A549 (cell line): Measurements from ENCODE around the gene SLC25A41. TPM values are rescaled to one million over a fixed set of nuclear protein-coding genes. Genes with fewer than 3 reads are reported as not detected.
A peak's percentile ranks its signal among the peaks of the same experiment; 100 is the strongest.

Source experiments
- ATAC-seq, 2 experiments: fragments of 200-7000 bp in 1 of 2; fragments of >200 bp in 1 of 2; cut with Nextera tagmentation in 1 of 2; cut with Tn5 transposase in 1 of 2; 3 replicates each; pipeline versions ENCODE4 v1.8.0 to v1.9.1; 2018 to 2020; ENCODE audit warnings: mild to moderate bottlenecking in 1 of 2, moderate library complexity in 1 of 2
- CTCF ChIA-PET: fragments of 300-600 bp; sonication (Branson Sonifier 250); formaldehyde crosslinking; extraction: SDS; loops from one replicate; lab custom pipeline; 2021; ENCODE audit warnings: antibody characterized with exemption, inconsistent platforms; lab: Yijun Ruan, JAX
- POLR2A ChIA-PET: fragments of 350-600 bp; formaldehyde crosslinking; extraction: SDS; loops from one replicate; lab custom pipeline; 2021; ENCODE audit warnings: antibody characterized with exemption, inconsistent platforms; lab: Yijun Ruan, JAX
- DNase-seq, 2 experiments: peaks; one replicate each; pipeline versions ENCODE4 v3.0.0 to v3.0.0-alpha.2; 2011 to 2016; ENCODE audit warnings: low read depth in 1 of 2, low spot score in 1 of 2
- FAIRE-seq: peaks from 2 replicates; lab custom pipeline; 2011; peaks lifted over from hg19 to GRCh38; lab: Jason Lieb, UNC
- H3K27ac ChIP-seq, 2 experiments: fragments of >200 bp; sonication (Bioruptor Twin); formaldehyde crosslinking; 3 replicates each; pipeline ENCODE4 v1.5.1; 2016 to 2017
- H3K4me1 ChIP-seq: fragments of >200 bp; sonication (Bioruptor Twin); formaldehyde crosslinking; 3 replicates; pipeline ENCODE4 v1.6.1; 2016
- H3K4me2 ChIP-seq: fragments of >200 bp; sonication (Bioruptor Twin); formaldehyde crosslinking; 3 replicates; pipeline ENCODE4 v1.6.1; 2016
- H3K4me3 ChIP-seq: fragments of >200 bp; sonication (Bioruptor Twin); formaldehyde crosslinking; 3 replicates; pipeline ENCODE4 v1.5.1; 2016
- H3K9me3 ChIP-seq: fragments of >200 bp; sonication (Bioruptor Twin); formaldehyde crosslinking; 3 replicates; pipeline ENCODE4 v1.6.1; 2016
- CBX2 ChIP-seq: fragments of 200-600 bp; sonication (generic); IDR thresholded peaks from 2 replicates; pipeline ENCODE4 v1.6.1; 2016; ENCODE audit warnings: low read depth, mild to moderate bottlenecking, borderline replicate concordance
- CBX8 ChIP-seq: fragments of 200-600 bp; sonication (generic); IDR thresholded peaks from 2 replicates; pipeline ENCODE4 v1.6.1; 2016
- CHD4 ChIP-seq: fragments of 200-600 bp; sonication (generic); IDR thresholded peaks from 2 replicates; pipeline ENCODE4 v1.6.1; 2016; ENCODE audit warnings: antibody characterized with exemption, mild to moderate bottlenecking, borderline replicate concordance
- EHF ChIP-seq: fragments of 250-450 bp; sonication (Bioruptor Pico); IDR thresholded peaks from 2 replicates; pipeline ENCODE4 v1.5.0; 2020; ENCODE audit warnings: mild to moderate bottlenecking
- FOXS1 ChIP-seq: fragments of 250-450 bp; sonication (Bioruptor Pico); IDR thresholded peaks from 2 replicates; pipeline ENCODE4 v1.5.0; 2020; ENCODE audit warnings: mild to moderate bottlenecking, moderate library complexity
- GATA3 ChIP-seq: IDR thresholded peaks from 2 replicates; pipeline ENCODE4 v1.6.1; 2012; ENCODE audit warnings: borderline replicate concordance
- HEYL ChIP-seq: fragments of 250-450 bp; sonication (Bioruptor Pico); IDR thresholded peaks from 2 replicates; pipeline ENCODE4 v1.8.0; 2021; ENCODE audit warnings: mild to moderate bottlenecking, moderate library complexity
- HOXA7 ChIP-seq: fragments of 250-450 bp; sonication (Bioruptor Pico); IDR thresholded peaks from 2 replicates; pipeline ENCODE4 v1.5.0; 2020; ENCODE audit warnings: mild to moderate bottlenecking, moderate library complexity
- HOXB5 ChIP-seq: fragments of 250-450 bp; sonication (Bioruptor Pico); IDR thresholded peaks from 2 replicates; pipeline ENCODE4 v1.5.0; 2020; ENCODE audit warnings: mild to moderate bottlenecking, moderate library complexity
- JUN ChIP-seq, 2 experiments: fragments of >200 bp; sonication (Bioruptor Twin); formaldehyde crosslinking; IDR thresholded peaks; 2 replicates in 1 of 2; 3 replicates in 1 of 2; pipeline ENCODE4 v1.6.1; 2016 to 2017
- MAZ ChIP-seq: fragments of 150-350 bp; IDR thresholded peaks from 2 replicates; pipeline ENCODE4 v1.6.1; 2014; ENCODE audit warnings: antibody characterized with exemption, low read depth, low read length, borderline replicate concordance
- MYC ChIP-seq: IDR thresholded peaks from 2 replicates; pipeline ENCODE4 v1.6.1; 2012; ENCODE audit warnings: mild to moderate bottlenecking, inconsistent platforms, low read length, improper control_type of control experiment, borderline replicate concordance
- NPAS2 ChIP-seq: fragments of 250-450 bp; sonication (Bioruptor Pico); IDR thresholded peaks from 2 replicates; pipeline ENCODE4 v1.8.0; 2022; ENCODE audit warnings: mild to moderate bottlenecking, moderate library complexity, borderline replicate concordance
- POLR2A ChIP-seq: IDR thresholded peaks from 2 replicates; pipeline ENCODE4 v1.6.1; 2012; ENCODE audit warnings: mild to moderate bottlenecking, low read length
- REST ChIP-seq: fragments of 200-600 bp; sonication (generic); IDR thresholded peaks from 2 replicates; pipeline ENCODE4 v1.6.1; 2016; ENCODE audit warnings: antibody characterized with exemption, mild to moderate bottlenecking, moderate library complexity
- RFX5 ChIP-seq: fragments of 450-650 bp; IDR thresholded peaks from 2 replicates; pipeline ENCODE4 v1.7.1; 2014; ENCODE audit warnings: antibody characterized with exemption, mild to moderate bottlenecking, moderate library complexity
- SMC3 ChIP-seq: fragments of >200 bp; sonication (Bioruptor Twin); formaldehyde crosslinking; IDR thresholded peaks from 3 replicates; pipeline ENCODE4 v1.6.1; 2018; ENCODE audit warnings: inconsistent platforms
- TFCP2L1 ChIP-seq: fragments of 250-450 bp; sonication (Bioruptor Pico); IDR thresholded peaks from 2 replicates; pipeline ENCODE4 v1.5.0; 2021; ENCODE audit warnings: mild to moderate bottlenecking
- USF2 ChIP-seq: fragments of 450-650 bp; IDR thresholded peaks from 2 replicates; pipeline ENCODE4 v1.6.1; 2014; ENCODE audit warnings: antibody characterized with exemption
- ZFP36 ChIP-seq: fragments of 450-650 bp; IDR thresholded peaks from 2 replicates; pipeline ENCODE4 v1.6.1; 2014; ENCODE audit warnings: borderline replicate concordance; ENCODE audit not compliant: partially characterized antibody
- ZNF302 ChIP-seq: fragments of 250-450 bp; sonication (Bioruptor Pico); IDR thresholded peaks from 2 replicates; pipeline ENCODE4 v1.9.0; 2021; ENCODE audit warnings: inconsistent platforms, mild to moderate bottlenecking, moderate library complexity
- WGBS: methylation state at CpG from one replicate; pipeline ENCODE4 v1.1.6; 2017; ENCODE audit errors: missing lambda C conversion rate; 5-methylcytosine and 5-hydroxymethylcytosine counted together
- polyA plus RNA-seq, 4 experiments: library from polyadenylated mRNA; depleted of rRNA in 3 of 4; stranded (reverse); fragments of >200 nt; fragmentation: RNase III in 1 of 4; extraction: RNeasy Plus Mini Kit Qiagen cat#74134 plus additional on column Dnase treatment in 1 of 4; gene quantifications; 2 replicates in 3 of 4; 3 replicates in 1 of 4; pipeline ENCODE4 v1.2.3, GENCODE V29; 2011 to 2017
- TF ChIP-seq, protein P1 (sequence below): IDR thresholded peaks from 2 replicates; pipeline ENCODE4 v1.6.1; 2012
- TF ChIP-seq, protein P2 (sequence below): fragments of >200 bp; sonication (Bioruptor Twin); formaldehyde crosslinking; IDR thresholded peaks from 2 replicates; pipeline ENCODE4 v1.6.1; 2016
- TF ChIP-seq, protein P3 (sequence below): fragments of >200 bp; sonication (Bioruptor Twin); formaldehyde crosslinking; IDR thresholded peaks from 3 replicates; pipeline ENCODE4 v1.6.1; 2016

SLC25A41 gene
- polyA plus RNA-seq, 2 of the 4 experiments (the other 2 are of a cell fraction), result 0.09 to 0.26 TPM

- 0 out of 2 replicates have a peak, but pooled peaks have one; percentile 33 for TF ChIP-seq ZNF302 (CRISPR knock-in tag)
- 0 out of 2 replicates have a peak, but pooled peaks have one; percentile 60 for TF ChIP-seq HEYL
- no peak for TF ChIP-seq CHD4
- TF ChIP-seq, protein P1, sequence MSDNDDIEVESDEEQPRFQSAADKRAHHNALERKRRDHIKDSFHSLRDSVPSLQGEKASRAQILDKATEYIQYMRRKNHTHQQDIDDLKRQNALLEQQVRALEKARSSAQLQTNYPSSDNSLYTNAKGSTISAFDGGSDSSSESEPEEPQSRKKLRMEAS, result peak; percentile 98
- peak; percentile 58; the same call in 1 of the 2 replicates for TF ChIP-seq REST
- TF ChIP-seq NPAS2 (CRISPR knock-in tag), result peak; percentile 39; the same call in 1 of the 2 replicates
- no peak for TF ChIP-seq CBX2
- TF ChIP-seq EHF (CRISPR knock-in tag), result peak; percentile 70; the same call in 1 of the 2 replicates
Observed at GRCh38 chr19:6424939-6425731, 8.4 kb downstream of the SLC25A41 start (continued).

DNA sequence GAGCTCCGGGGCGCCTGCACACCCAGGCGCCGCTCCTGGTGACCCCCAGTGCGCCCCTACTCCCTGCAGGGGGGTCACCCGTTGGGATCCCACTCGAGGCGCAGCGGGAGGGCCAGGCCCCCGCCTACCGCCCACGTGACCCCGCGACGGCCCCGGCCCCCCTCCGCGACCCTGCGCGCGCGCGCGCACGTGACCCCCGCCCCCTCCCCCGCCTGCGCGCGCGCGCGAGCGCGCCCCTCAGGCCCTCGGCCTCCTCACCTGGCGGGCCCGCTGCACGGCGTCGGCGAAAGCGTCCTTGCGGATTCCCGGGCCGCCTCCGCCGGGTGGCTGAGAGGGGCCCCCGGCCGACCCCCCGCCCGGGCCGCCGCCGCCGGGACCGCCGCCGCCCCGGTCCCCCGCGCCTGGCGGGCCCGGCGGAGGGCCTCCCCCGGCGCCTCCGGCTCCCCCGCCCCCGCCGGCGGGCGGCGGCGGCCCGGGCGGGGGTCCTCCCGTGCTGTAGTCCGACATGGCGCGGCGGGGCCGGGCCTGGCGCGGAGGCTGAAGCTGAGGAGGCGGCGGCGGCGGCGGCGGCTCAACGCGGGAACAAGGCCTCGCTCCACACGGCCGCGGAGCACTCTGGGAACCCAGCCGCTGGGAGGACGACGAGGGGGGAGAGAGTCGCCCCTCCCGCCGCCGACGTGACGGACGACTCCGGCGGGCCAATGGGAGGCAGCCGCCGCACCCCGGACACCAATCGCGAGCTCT is 9.2 kb downstream of the SLC25A41 start, which contains the start of gene KHSRP:
KHSRP (minus strand) TSS at position 617 of the 744 bp plus-strand sequence; CDS start at position 507, 110 bp downstream.
- ATAC-seq (no peak), FAIRE-seq (no peak), DNase-seq (no peak)
- Histone ChIP-seq H3K4me3 (peak within 1 kb of the TSS; percentile 90), H3K4me2 (peak within 1 kb of the TSS; percentile 88), H3K9me3 (no peaks in the 10 kb centered on the region), H3K4me1 (peaks cover 15% of the 10 kb centered on the region; the same call in 2 of the 3 replicates), H3K27ac (peak within 1 kb of the TSS; percentile 95 to 99)
- WGBS, result 1% methylated on average over 14 of the region's 114 CpGs
- POLR2A ChIA-PET, result interaction anchor here (0.7 to 1.2 kb wide), 5 partner anchors 12 to 63 kb away, joined by 3 to 6 read pairs (median 4); partner anchors contain the start of genes ALKBH7, CLPP and GTF2F1
- TF ChIP-seq MYC, result no peak
- TF ChIP-seq EHF (CRISPR knock-in tag), result no peak
- no peak for TF ChIP-seq FOXS1 (CRISPR knock-in tag)
- TF ChIP-seq, protein P2, sequence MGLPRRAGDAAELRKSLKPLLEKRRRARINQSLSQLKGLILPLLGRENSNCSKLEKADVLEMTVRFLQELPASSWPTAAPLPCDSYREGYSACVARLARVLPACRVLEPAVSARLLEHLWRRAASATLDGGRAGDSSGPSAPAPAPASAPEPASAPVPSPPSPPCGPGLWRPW, result no peak
- peak in 1 of 2 experiments; percentile 59; a peak in 3 of 5 replicates for TF ChIP-seq JUN (IDR thresholded peaks at IDR 0.05)
- TF ChIP-seq TFCP2L1 (CRISPR knock-in tag), result no peak
- TF ChIP-seq HOXA7 (CRISPR knock-in tag), result no peak
- peak; percentile 53 for TF ChIP-seq POLR2A
- TF ChIP-seq ZFP36, result no peak
- 0 out of 2 replicates have a peak, but pooled peaks have one; percentile 44 for TF ChIP-seq RFX5
- TF ChIP-seq CBX8, result no peak
- no peak for TF ChIP-seq CHD4
- TF ChIP-seq CBX2, result no peak
- no peak for TF ChIP-seq HOXB5 (CRISPR knock-in tag)
- TF ChIP-seq MAZ, result no peak
- no peak for TF ChIP-seq SMC3
- TF ChIP-seq REST, result no peak
- TF ChIP-seq GATA3, result no peak
- TF ChIP-seq, protein P3, sequence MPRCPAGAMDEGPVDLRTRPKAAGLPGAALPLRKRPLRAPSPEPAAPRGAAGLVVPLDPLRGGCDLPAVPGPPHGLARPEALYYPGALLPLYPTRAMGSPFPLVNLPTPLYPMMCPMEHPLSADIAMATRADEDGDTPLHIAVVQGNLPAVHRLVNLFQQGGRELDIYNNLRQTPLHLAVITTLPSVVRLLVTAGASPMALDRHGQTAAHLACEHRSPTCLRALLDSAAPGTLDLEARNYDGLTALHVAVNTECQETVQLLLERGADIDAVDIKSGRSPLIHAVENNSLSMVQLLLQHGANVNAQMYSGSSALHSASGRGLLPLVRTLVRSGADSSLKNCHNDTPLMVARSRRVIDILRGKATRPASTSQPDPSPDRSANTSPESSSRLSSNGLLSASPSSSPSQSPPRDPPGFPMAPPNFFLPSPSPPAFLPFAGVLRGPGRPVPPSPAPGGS, result 0 out of 3 replicates have a peak, but pooled peaks have one; percentile 40
- 0 out of 2 replicates have a peak, but pooled peaks have one; percentile 30 for TF ChIP-seq USF2
- CTCF ChIA-PET, result no interaction called here
